Prostate gland (tissue), 2 donors: ENCODE results near the gene CBARP. TPM values are rescaled to one million over a fixed set of nuclear protein-coding genes. Genes with fewer than 3 reads are reported as not detected.

Experiments
- DNase-seq: peaks from one replicate; pipeline ENCODE4 v3.0.0-alpha.2; 2019; ENCODE audit warnings: low spot score
- H3K27ac ChIP-seq, 2 donors: fragments of 200-600 bp; sonication (generic); 2 replicates each; pipeline ENCODE4 v1.5.1; 2017 to 2019
- H3K27me3 ChIP-seq: fragments of 200-600 bp; sonication (generic); replicated peaks from 2 replicates; pipeline ENCODE4 v1.5.1; 2019; ENCODE audit not compliant: insufficient read depth
- H3K36me3 ChIP-seq, 2 donors: fragments of 200-600 bp; sonication (generic); 1 replicate in 1 of 2; 2 replicates in 1 of 2; pipeline versions ENCODE4 v1.5.1 to v1.8.1; 2017 to 2019
- H3K4me1 ChIP-seq: fragments of 200-600 bp; sonication (generic); replicated peaks from 2 replicates; pipeline ENCODE4 v1.5.1; 2019
- H3K4me3 ChIP-seq, 2 donors: fragments of 200-600 bp; sonication (generic); 2 replicates each; pipeline ENCODE4 v1.5.1; 2017 to 2019
- H3K9me3 ChIP-seq: fragments of 200-600 bp; sonication (generic); 2 replicates; pipeline ENCODE4 v1.5.1; 2017
- CTCF ChIP-seq, 4 experiments: fragments of 200-600 bp in 2 of 4; fragments of 450-650 bp in 2 of 4; sonication (generic) in 2 of 4; IDR thresholded peaks; 1 replicate in 3 of 4; 2 replicates in 1 of 4; pipeline ENCODE4 v1.5.1; 2016 to 2019; ENCODE audit warnings: antibody characterized with exemption in 4 of 4, mild to moderate bottlenecking in 2 of 4, moderate library complexity in 2 of 4
- POLR2A ChIP-seq: fragments of 450-650 bp; IDR thresholded peaks from one replicate; pipeline ENCODE4 v1.6.1; 2016; ENCODE audit warnings: antibody characterized with exemption, mild to moderate bottlenecking
- POLR2AphosphoS5 ChIP-seq: sonication (generic); formaldehyde crosslinking; IDR thresholded peaks from one replicate; pipeline ENCODE4 v1.6.1; 2017; ENCODE audit warnings: antibody characterized with exemption
- WGBS: methylation state at CpG from one replicate; pipeline ENCODE4 v1.1.5; 2018; 5-methylcytosine and 5-hydroxymethylcytosine counted together
- intact Hi-C: fragments of 100-400 bp; cut with DNase I; formaldehyde crosslinking; loops from one replicate; pipeline ENCODE4 v1.14.2; 2022
- total RNA-seq, 2 donors: library from RNA; depleted of rRNA; stranded (reverse); fragments of >200 nt; gene quantifications; one replicate each; pipeline ENCODE4 v1.1.0, GENCODE V29; 2016

Gene CBARP
- total RNA-seq, 2 donors from 2014 or later, result 0.68 to 4.4 TPM

GRCh38 chr19:1274081-1274851 is 36.5 kb upstream of the CBARP start:
- DNase-seq, result peak; percentile 17
- intact Hi-C loops, result loop anchor here (10.0 kb wide), 1 partner anchor 131 kb away; the partner anchor contains the start of genes DAZAP1 and GAMT
- H3K27me3 ChIP-seq, result no peaks in the 10 kb centered on the region
- TF ChIP-seq POLR2AphosphoS5 (no peak), CTCF (IDR thresholded peaks at IDR 0.05) (no peak), POLR2A (no peak)
- peaks cover 51% of the 10 kb centered on the region for H3K4me1 ChIP-seq
- no peaks in the 10 kb centered on the region for H3K9me3 ChIP-seq
- peaks cover 9 to 34% of the 10 kb centered on the region in 2 donors for H3K36me3 ChIP-seq
- H3K27ac ChIP-seq, result peak overlapping the region; percentile 94 to 99
- peak overlapping the region; percentile 53 to 78 for H3K4me3 ChIP-seq
- 66% methylated on average over 46 of the region's 46 CpGs for WGBS

- 72% methylated on average over 25 of the region's 25 CpGs for WGBS
- H3K9me3 ChIP-seq, result no peaks in the 10 kb centered on the region
- H3K27ac ChIP-seq, result peak overlapping the region; percentile 7 to 100
- TF ChIP-seq CTCF (IDR thresholded peaks at IDR 0.05) (no peak), POLR2A (no peak), POLR2AphosphoS5 (no peak)
- H3K4me1 ChIP-seq, result peaks cover 55% of the 10 kb centered on the region
- DNase-seq, result no peak
- H3K36me3 ChIP-seq, result peaks cover 9 to 34% of the 10 kb centered on the region in 2 donors
- no peaks in the 10 kb centered on the region for H3K27me3 ChIP-seq
- peak overlapping the region in 1 of 2 donors; percentile 10 for H3K4me3 ChIP-seq
- intact Hi-C loops, result loop anchor here (10.0 kb wide), 1 partner anchor 131 kb away; the partner anchor contains the start of genes DAZAP1 and GAMT
Observed at GRCh38 chr19:1273263-1274041, 35.6 kb upstream of the CBARP start.

- Histone ChIP-seq H3K27ac (peak overlapping the region; percentile 98 to 100), H3K9me3 (no peaks in the 10 kb centered on the region), H3K27me3 (no peaks in the 10 kb centered on the region), H3K4me3 (peak overlapping the region in 1 of 2 donors; percentile 99), H3K36me3 (peaks cover 9 to 34% of the 10 kb centered on the region in 2 donors), H3K4me1 (peaks cover 57% of the 10 kb centered on the region)
- intact Hi-C loops, result loop anchor here (10.0 kb wide), 1 partner anchor 132 kb away; the partner anchor contains the start of genes DAZAP1 and GAMT
- DNase-seq, result peak; percentile 14
- TF ChIP-seq POLR2A (no peak), POLR2AphosphoS5 (no peak), CTCF (IDR thresholded peaks at IDR 0.05) (no peak)
- WGBS, result 50% methylated on average over 33 of the region's 33 CpGs
Observed at GRCh38 chr19:1272423-1273262, 34.8 kb upstream of the CBARP start.

GRCh38 chr19:1271528-1272422 is 34.0 kb upstream of the CBARP start:
- TF ChIP-seq POLR2AphosphoS5 (no peak), CTCF (IDR thresholded peaks at IDR 0.05) (no peak)
- Histone ChIP-seq H3K36me3 (peaks cover 9 to 34% of the 10 kb centered on the region in 2 donors), H3K9me3 (no peaks in the 10 kb centered on the region), H3K27me3 (no peaks in the 10 kb centered on the region), H3K27ac (peak overlapping the region; percentile 98 to 100), H3K4me3 (peak overlapping the region; percentile 85 to 99), H3K4me1 (peaks cover 63% of the 10 kb centered on the region)
- 62% methylated on average over 37 of the region's 37 CpGs for WGBS
- DNase-seq, result peak; percentile 34
- intact Hi-C loops, result loop anchor here (10.0 kb wide), 1 partner anchor 133 kb away; the partner anchor contains the start of genes DAZAP1 and GAMT
